C4-2B (cell line): ENCODE measurements around the gene ST7L.

ENCODE experiments used
- ZFX ChIP-seq: fragments of 450-650 bp; IDR thresholded peaks from 2 replicates; pipeline ENCODE4 v1.6.1; 2017
- TF ChIP-seq, protein P1 (sequence below): fragments of 450-650 bp; conservative IDR thresholded peaks from 2 replicates; pipeline ENCODE4 v1.5.1; 2017; ENCODE audit warnings: mild to moderate bottlenecking

DNA sequence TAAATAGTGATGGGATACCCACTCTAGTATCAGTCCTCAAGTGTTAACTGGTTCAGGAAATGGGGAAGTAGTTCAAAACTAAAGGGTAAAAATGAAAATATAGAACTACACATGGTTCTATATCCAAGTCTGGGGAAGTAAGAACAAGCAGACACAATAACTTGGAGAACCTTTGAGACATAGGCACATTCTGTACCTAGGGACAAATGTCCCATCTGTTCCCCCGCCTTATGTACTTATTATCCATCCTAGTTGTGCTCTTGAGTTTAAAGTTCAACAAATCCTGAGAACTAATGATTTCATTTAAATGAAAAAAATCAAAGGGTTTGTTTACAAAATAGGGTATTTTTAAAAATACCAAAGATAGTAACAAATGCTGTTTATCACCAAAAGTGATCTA, 77.6 kb downstream of the ST7L start:
- TF ChIP-seq, protein P1, sequence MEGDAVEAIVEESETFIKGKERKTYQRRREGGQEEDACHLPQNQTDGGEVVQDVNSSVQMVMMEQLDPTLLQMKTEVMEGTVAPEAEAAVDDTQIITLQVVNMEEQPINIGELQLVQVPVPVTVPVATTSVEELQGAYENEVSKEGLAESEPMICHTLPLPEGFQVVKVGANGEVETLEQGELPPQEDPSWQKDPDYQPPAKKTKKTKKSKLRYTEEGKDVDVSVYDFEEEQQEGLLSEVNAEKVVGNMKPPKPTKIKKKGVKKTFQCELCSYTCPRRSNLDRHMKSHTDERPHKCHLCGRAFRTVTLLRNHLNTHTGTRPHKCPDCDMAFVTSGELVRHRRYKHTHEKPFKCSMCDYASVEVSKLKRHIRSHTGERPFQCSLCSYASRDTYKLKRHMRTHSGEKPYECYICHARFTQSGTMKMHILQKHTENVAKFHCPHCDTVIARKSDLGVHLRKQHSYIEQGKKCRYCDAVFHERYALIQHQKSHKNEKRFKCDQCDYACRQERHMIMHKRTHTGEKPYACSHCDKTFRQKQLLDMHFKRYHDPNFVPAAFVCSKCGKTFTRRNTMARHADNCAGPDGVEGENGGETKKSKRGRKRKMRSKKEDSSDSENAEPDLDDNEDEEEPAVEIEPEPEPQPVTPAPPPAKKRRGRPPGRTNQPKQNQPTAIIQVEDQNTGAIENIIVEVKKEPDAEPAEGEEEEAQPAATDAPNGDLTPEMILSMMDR, result no peak
- no peak for TF ChIP-seq ZFX
